GM21360 (cell line): ENCODE results near the gene MED27.
A peak's percentile ranks its signal among the peaks of the same experiment; 100 is the strongest.

Experiments used
- ATAC-seq: cut with Tn5 transposase; IDR thresholded peaks from one replicate; pipeline ENCODE4 v1.9.1; 2021; ENCODE audit warnings: mild to moderate bottlenecking, moderate library complexity; ENCODE audit not compliant: unreplicated experiment

MED27 gene, protein sequence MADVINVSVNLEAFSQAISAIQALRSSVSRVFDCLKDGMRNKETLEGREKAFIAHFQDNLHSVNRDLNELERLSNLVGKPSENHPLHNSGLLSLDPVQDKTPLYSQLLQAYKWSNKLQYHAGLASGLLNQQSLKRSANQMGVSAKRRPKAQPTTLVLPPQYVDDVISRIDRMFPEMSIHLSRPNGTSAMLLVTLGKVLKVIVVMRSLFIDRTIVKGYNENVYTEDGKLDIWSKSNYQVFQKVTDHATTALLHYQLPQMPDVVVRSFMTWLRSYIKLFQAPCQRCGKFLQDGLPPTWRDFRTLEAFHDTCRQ

DNA sequence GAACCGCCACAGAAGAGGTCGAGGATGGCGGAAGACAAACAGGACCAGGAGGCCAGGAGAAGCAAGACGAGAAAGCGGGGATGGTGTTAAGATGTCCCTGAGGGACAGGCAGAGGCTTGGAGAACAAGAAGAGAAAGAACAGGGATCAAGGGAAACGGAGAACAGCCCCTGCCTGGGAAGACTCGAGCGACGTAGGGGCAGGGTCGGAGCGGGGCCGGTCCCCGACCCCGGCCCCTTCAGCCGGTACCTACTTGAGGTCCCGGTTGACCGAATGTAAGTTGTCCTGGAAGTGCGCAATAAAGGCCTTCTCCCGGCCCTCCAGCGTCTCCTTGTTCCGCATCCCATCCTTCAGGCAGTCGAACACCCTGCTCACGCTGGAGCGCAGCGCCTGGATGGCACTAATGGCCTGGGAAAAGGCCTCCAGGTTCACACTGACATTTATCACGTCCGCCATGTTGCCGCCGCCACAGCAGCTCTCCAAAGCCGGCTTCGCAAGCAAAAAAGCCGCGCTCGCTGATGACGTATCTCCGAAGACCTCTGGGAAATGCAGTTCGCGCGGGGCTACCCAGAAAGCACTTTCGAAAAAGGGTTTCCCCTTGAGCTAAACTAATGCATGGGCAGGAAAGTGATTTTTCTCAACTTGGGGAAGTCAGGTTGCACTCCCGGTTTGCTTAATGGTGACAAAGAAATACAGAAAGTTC lies at the start of gene MED27:
MED27 (minus strand) TSS at position 477 of the 701 bp plus-strand sequence; CDS start at position 454, 23 bp downstream.
- ATAC-seq: peak; percentile 84

DNA sequence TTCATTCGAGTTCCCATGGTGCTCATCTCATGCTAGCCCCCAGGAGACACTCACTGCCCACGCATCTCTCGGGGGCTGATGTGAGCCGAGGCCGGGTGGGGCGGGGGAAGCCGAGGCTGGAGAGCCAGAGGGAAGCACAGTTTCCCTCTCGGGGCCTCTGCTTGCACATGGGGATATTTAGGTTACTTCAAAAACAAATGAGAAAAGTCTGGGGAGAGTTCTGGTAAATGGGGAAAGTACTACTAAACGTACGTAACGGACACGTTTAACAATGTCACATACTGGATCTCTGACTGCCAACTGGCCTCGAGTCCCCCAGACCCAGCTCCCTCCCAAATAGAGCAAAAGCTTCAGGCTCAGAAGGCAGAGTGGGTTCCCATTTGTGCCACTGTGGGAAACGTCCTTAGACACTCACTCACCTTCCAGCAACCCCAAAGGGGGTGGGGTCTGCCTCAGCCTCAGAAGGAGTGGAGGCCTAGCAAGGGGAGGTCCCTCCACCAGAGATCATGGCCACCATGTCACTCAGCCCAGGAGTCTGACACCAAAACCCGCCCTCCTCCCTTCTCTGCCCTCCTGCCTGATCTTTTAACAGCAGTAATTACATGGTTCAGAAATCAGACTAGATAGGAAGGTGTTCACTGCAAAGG lies 48.3 kb upstream of the MED27 start:
- no peak for ATAC-seq

DNA sequence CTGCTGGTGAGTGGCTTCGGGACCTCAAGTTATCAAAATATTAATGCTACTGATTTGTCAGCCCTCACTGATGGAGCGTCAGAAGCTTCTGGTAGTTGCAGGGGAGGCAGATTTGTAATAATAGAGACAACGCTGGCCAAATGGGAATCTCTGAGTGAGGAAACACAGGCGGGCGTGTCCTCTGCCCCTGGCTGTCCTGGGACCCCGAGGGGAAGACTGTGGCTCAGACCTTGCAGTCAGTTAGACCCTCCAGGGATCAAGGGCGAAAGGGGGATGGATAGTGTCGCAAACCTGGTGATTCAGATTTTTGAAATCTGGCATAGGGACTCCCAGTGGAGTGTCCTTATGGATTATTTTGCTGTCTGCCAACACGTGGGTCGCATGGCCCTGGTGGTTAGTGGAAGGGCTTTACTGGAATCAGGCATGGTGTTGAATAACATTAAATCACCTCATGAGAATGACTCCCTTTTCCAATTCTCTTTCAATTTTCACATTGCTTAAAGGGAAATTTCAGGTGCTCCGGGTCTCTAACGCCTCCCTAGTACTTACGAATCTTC lies 47.1 kb upstream of the MED27 start:
- no peak for ATAC-seq

DNA sequence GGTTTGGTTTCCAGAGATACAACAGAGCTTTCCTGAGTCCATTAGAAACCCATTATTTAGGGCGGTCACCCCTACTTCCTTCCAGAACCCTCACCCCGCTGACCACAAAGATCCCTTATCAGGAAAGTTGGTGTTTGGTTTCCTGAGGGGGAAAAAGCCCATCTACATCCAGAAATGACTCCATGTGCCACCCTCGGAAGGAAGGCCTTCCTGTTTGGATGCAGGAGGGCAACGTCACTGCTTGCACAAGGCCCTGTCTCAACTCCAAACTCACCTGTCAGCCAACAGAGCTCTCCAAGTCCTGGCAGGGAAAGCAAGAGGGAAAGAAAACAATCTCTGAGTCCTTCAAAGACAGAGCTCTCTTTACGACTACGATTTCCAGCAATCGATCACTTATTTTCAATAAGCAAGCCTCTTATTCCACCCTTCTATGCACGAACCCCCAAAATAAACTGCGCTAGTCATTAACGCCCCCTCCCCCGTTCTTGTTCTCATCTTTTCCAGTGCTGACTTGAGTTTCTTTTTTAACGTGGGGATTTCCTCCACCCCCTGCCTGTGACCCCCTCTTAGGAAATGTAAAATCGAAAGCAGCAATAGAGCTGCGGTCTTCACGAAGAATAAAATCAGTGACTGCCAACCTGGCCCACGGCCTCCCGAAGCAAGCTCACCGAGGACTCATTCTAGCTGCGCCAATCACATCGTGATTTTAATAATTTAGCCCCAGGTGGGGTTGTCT lies 46.4 kb upstream of the MED27 start:
- ATAC-seq: no peak

DNA sequence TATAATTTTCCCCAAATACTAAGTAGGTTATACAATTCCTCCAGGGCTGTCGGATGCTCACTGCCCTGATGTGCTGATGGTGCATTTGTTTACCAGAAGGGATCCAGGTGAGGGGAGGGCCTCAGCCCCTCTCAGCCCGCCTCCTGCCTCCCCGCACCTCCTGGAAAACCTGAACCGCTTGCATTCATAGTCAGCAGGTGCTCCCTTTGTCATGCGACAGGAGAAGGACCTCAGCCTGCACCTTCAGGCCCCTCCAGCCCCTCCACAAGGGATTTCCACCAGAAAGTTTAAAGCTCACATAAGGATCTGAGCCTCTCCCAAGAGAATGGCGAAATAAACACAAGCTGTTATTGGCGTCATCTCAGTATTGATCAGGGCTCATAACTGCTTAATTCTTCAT lies 45.7 kb upstream of the MED27 start:
- ATAC-seq: no peak

DNA sequence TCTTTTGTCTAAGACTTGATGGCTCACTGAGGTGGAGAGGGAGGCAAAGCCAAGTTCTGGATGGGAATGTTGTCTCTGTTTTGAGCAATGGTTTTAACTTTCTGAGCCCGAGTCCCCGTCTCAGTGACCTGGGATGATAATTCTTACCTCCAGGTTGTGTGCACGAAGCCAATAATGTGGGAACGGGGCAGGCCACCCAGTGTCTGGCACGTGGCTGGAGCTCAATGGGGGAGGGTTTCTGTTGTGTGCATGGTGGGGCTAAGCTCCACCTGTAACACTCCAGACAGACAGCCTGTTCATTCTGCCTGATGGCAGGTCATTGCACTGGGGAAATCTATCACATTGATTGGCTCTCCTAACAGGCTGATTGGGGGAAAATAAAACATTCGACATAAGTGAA lies 45.1 kb upstream of the MED27 start:
- ATAC-seq: no peak

DNA sequence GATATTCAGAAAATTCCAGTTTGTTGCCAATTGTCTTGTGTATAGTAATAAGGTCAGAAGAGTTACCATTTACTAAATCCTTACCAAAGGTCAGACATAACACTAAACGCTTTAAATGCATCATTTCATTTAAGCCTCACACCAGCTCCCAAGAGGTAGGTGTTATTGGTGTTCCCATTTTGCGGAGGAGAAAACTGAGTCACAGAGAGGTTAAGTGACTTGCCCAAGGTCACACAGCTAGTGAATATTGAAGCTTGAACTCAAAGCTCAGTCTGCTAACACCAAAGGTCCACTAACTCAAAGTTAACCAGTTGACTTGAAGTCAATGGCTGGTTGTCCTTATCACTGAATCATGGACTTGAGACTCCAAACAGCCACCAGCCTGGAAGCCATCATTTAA lies 41.4 kb upstream of the MED27 start:
- no peak for ATAC-seq

DNA sequence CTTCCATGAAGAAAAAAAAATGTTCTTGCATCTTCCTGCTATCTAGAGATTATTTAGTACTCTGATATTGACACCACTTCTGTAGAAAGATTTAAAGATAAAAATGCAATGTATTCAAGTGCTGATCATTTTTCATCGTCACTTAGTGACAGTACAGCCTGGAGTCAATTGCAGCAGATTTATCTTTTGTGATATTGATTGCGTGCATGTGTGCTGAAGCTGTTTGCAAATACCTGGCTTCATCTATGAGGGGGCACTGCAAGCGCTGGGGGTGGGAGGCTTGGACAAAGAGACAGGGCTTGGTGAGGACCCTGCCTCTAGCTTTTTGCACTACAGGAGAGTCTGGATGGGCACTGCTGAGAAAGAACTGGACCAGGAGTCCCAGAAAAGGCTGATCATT lies 38.0 kb upstream of the MED27 start:
- ATAC-seq: no peak

DNA sequence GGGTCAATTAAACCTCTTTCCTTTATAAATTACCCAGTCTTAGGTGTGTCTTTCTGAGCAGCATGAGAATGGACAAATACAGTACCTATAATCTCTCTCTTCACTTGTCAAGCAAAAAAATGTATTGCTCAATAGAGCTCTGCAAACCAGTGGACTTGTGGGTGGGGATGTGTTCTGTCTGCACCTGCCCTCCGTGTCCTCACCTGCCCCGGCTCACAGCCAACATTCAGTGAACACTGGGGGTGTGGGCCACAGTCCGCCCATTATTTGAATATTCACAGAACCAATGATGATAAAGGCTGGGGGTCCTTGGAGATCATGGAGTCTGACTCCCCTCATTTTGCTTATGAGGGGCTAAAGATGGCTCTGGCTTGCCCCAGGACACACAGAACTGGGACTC lies 36.9 kb upstream of the MED27 start:
- ATAC-seq: no peak

DNA sequence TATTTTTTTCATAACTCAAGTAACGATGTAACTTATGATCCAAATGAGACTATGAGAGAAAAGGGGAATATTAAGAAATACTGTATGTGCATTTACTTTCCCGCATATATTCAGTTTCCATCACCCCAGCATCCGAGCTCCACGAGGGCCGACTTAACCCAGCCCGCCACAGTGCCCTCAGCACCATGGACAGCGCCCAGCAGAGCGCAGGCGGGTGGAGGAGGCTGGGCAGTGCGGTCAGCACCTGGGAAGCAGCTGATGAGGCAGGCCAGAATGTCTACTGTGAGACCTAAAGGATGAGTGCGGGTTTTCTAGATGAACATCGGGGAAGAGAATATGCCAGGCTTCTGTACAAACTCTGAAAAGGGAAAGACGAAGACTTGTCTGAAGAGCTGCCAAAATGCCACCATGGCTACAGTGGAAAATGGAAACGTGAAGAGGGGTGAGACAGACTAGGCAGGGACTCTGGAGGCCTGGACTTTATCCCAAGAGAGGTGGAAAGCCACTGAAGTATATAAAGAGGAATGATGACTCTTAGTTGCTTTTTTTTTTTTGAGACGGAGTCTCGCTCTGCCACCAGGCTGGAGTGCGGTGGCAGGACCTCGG lies 34.5 kb upstream of the MED27 start:
- no peak for ATAC-seq

DNA sequence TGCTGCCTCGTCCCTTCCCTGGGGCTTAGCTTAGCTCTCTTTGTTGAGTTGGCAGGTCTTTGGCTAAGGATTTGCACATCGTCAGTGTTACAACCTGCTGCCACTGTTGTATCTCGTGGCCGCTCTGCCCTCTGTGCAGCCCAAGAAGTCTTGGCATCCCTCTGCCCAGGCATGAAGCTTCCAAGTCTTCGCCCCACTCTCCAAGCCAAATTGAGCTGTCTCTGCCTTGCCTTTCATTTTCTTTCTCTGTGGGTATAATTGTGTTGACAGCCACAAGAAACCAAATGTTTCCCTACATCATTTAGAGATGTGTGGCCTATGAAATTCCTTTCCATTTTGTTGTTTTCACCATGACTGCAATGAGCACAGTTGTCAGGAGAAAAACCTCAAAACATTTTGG lies 29.6 kb upstream of the MED27 start:
- ATAC-seq: no peak

DNA sequence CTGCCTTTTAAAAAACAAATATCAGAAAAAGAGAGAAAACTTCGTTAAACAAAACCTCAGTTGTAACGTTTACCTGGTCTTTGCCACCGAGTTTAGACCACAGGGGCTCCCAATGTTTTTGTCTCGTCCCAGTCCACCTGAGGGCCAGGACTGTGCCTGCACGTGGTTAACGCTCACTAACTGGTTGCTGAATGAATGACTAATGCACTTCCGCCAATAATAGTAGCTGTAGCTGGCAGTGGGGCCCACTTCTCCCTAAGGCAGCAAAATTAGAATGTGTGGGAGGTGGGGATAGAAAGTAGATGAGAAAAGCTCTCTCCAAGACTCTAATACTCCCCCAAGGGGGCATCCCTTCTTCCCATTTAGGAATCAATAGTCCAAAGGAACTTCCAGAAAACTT lies 29.1 kb upstream of the MED27 start:
- ATAC-seq: no peak

DNA sequence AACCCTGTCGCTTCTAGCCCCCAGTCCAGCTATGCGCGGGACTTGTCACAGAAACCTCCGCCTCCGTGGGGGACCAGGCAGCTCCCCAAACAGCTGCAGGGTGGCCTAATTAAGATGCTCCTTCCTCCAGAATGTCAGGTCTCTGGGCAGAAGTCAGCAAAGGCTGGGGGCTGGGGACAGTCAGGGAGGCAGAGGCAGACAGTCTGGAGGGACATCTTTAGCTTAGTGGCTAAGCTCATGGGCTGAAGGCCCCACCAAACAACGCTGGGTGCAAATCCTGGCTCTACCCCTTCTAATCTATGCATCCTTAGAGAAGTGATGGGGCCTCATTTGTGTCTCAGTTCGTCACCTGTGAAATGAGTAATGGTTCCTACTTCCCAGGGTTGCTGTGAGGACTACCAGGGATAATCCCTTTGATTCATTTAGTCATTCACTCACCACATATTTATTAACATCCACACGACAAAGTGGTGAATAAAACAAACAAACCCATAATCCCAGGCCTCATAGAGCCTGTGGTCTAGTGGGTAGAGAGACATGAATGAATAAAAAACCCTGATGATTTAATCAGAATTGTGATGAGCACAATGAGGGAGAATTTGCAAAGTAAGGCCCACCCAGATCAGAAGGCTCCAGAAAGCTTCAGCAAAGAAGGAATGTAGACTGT lies 20.2 kb upstream of the MED27 start:
- no peak for ATAC-seq

DNA sequence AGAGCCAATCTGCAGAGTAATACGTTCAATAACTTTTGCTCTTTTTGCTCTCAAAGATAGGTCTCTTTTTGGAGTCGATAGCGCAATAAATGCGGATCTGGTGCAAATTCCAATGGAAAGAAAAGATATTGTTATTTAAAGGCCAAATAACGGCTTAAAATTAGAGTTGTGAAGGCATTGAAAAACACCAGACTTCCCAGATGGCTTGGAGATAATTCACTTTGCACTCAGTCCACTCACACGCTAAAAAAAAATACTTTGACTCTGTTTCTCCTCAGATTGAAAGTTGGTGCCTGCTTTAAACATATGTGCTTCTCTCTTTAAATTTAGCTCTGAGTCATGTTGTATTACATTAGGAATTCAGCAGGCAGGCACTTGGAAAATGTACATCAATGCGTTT lies 19.5 kb upstream of the MED27 start:
- no peak for ATAC-seq

DNA sequence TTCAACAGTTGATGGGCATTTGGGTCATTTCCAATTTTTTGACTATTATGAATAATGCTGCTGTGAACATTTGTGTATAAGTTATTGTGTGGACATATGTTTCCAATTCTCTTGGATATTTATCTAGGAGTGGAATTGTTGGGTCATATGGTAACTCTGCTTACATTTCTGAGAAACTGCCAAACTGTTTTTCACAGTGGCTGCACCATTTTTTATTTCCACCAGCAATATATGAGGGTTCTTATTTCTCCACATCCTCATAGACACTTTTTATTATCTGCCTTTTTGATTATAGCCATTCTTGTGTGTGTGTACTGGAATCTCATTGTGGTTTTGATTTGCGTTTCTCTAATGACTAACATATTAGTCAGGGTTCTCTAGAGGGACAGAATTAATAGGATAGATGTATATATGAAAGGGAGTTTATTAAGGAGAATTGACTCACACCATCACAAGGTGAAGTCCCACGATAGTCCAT lies 14.7 kb upstream of the MED27 start:
- ATAC-seq: no peak

DNA sequence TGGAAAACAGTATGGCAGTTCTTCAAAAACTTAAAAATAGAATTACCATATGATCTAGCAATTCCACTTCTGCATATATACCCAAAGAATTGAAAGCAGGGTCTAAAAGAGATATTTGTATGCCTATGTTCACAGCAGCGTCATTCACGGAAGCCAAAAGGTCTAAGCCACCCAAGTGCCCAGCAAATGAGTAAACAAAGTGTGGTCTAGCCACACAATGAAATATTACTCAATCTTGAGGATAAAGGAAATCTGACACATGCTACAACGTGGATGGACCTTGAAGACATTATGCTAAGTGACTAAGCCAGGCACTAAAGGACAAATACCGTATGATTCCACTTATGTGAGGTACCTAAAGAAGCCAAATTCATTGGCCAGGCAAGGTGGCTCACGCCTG lies 11.1 kb upstream of the MED27 start:
- ATAC-seq: no peak

DNA sequence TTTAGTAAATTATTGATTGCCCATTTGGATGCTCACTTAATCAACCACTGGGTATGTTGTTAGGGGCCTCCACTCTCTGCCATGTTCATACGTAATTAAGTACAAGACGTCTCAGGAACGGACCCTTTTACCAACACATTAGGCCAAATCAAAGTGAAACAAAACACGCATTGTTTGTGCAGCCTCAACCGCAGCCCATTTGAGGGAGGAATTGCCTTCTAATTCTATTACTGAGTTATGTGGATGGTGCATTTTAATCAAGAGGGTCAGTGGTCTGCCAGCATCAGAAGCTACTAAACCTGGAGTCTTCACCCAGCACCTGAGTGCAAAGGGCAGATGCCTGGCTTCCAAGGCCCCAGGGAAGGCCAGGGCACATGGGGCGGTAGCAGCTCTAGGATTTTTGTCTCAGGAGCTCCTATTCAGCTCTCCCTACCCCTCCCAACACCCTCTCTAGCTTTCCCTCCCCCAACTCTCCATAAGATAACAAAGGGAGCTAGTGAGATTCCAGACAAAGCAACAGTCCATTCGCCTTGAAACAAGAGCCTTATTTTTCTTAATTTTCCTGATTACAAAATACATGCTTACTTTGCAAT lies 7.9 kb upstream of the MED27 start:
- no peak for ATAC-seq

DNA sequence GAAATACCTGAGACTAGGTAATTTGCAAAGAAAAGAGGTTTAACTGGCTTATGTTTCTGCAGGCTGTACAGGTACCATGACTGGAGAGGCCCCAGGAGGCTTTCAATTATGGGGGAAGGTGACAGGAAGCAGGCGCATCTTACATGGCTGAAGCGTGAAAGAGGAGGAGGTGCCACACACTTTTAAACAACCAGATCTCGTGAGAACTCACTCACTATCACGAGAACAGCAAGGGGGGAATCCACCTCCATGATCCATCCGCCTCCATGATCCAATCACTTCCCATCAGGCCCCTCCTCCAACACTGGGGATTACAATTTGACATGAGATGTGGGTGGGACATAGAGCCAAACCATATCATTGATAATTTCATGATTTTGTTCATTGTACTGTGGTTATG lies 2.5 kb upstream of the MED27 start:
- ATAC-seq: no peak

DNA sequence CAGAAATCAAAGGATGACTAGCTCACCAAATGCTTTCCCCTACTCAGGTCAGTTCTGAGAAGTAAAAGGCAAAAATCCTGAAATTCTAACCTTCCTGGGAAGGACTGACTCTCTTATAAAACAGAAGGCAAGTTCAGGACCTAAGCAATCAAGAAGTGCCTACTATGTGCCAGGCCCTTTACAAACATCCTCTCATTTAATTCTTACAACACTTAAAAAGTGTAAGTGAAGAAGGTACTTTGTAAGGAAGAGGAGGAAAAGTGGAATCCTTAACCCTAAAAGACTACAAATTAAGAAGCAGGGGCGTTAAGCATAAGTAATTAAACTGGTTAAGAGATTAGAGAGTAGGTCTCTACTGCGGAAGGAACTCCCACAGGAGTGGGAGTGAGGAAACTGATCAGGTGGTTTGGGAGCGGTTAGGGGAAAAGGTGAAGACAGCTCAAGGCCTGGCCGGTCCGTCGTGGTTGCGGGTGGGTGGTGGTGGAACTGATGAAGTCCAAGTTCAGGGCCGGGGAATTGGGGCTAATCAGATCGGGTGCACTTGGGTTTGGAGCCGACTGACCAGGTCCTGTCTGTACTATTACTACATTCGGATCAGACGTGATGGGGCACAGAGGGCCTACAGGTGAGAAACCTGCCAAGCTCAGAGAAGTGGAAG lies 839 bp downstream of the MED27 start:
- peak; percentile 7 for ATAC-seq
